Limb (tissue), 2 donors: Measurements from ENCODE around the gene RTRAF.

Experiments
- DNase-seq, 2 donors: peaks; one replicate each; pipeline ENCODE4 v3.0.0-alpha.2; 2016; ENCODE audit errors: extremely low spot score in 2 of 2

The RTRAF gene

DNA sequence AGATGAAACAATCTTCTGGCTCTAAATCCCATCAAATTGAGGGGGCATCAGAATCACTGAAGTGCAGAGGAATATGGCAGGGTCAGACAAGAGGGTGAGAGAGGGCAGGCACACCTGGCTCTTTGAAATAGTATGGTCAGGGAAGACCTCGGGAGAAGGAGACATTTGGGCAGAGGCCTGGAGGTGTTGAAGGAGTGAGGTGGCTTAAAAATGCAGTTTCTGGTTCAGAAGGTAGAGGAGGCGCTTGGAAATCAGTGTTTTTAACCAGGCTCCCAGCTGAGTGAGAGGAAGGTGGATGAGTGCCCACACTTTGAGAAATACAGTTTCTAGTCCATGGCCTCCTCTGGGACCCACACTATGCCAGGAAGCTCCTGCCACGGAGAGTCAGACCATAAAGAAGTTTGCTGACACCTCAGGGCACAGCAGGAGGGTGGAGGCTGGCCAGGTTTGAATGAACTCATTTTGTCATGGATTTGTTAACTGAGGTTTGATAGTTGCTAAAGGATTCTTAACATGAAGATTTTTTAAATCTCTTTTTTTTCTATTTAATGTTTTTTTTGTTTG is 59.4 kb downstream of the RTRAF start:
- DNase-seq, result no peak

DNA sequence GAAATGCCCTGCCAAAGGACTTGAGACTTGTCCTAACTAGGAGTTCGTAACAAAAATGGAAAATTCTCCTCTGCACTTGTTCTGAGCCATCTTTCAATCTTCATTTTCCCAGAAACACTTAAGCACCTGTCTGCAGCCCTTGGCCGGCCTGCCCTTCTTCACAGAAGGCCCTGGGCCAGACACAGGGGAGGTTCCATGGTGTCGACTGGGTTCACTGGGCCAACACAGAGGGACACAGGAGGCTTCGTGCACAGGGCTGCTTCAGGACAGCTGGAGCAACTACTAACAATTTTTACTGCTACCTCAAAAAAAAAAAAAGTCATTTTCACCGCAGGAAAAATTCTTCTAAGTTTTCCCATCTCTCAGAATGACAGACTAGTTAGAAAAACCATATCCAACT is 59.9 kb downstream of the RTRAF start:
- DNase-seq, result no peak

DNA sequence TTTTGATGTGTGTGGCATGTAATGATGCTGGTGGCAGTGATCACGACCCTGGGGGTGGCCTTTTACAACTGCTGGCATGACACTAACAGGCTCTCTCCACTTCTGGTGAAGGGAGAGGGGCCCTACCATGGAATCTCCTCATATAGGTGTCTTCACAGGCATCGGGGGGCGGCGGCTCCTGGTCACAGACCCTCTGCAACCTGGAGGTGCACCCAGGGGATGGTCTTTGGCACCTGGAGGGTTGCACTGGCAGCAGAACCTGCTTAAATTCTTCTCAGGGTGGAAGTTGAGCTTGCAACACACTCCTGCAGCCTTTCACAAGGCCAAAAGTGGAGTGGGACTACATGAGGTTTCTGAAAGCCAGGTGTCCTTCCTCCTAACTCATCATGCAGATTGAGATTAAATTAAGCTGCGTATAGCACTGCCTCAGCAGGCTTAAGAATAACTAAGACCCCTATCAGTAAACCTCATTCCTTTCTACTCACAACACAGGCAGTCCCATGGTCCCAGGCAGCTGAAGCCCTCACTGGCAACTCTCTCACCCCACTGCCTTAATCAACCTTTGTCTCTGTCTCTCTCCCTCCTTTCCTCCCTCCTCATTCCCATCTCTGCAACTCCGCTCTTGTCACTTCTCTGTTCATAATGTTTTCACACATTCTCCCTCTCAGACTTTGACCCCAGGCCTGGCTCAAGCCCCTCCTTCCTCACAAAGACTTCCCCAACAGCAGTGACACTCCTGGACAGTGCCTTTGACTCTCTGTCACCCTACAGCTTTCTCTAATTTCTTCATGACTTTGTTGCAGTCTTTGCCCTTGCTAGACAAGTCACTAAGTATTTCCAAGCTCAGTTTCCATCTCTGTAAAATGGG is 60.6 kb downstream of the RTRAF start:
- no peak for DNase-seq

DNA sequence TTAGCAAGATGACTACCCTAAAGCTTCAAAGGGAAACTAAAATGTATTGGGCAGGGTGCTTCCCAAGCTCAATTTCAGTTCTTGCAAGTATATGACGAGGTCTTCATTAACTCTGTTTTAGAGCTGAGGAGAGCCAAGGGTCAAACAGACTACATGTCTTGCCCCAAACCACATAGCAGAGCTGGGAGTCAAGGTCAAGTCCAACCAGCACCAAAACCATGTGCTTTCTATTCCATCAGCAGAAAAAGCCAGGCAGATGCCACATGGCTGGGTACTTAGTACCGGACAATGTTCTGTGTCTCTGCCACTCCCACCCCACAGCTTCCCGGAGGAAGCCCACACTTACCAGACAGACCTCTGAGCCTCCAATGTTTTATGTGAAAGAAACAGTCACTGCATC is 61.9 kb downstream of the RTRAF start:
- no peak for DNase-seq

DNA sequence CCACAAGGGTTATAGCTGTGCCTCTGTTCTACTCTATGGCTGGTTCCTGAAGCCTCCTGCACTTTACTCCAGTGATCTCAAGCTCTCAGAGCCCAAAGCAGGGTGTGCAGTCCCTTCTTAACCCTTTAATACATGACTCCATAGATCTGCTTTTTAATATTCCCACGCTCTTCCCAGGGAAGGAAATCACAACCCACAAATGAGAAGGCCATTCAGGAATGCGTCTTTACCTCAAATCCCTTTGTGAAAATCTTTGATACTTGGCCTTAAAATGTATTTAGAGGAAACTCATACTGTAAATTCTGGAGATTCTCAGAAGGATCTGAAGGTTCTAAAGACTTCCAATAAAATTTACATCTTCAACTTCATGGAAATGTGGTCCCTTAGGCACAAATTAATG is 62.5 kb downstream of the RTRAF start:
- no peak for DNase-seq

DNA sequence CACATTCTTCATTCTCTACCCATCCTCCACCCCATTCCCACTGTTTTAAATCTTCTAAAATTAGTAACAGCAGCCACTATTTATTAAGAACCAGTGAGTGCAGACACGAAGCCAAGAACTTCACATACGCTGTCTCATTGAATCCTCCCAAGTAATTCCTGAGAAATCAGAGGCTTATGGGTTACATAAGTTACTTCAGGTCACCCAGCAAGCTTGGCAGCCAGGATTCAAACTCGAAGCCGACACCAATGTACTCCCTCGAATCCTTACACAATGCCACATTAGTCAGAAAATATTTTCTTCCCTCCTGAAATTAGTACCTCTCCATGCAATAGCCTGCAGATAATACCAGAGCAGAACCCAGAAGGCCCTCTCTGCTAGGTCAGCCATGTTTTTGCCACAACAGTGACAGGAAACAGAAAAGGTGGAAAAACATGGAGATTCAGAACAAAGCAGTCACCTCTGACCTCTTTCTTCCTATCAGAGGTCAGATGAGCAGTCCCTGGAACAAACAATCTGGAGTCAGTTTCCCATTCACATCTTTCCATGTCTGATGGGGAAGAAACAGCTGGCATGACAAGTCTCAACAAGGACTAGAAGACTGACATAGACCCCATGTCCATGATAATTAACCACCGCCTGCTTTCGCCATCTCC is 63.1 kb downstream of the RTRAF start:
- DNase-seq, result no peak

DNA sequence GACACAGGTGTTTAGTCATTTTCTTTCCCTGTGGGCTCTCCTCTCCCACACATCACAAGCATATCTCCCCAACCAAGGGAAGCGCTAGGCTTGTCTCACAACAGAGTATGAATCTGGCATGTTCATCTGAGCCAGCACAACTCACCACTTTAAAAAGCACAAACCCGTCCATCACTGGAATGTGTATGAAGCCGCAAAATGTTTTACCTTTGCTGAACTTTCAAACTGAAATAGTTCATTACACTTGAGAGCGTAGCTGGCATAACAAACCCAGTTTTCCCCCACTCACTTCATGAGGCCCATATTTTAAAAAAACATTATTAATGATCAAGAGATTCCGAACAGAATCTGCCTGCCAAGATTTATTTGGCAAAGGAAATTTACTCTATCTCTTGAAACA is 63.7 kb downstream of the RTRAF start:
- no peak for DNase-seq

DNA sequence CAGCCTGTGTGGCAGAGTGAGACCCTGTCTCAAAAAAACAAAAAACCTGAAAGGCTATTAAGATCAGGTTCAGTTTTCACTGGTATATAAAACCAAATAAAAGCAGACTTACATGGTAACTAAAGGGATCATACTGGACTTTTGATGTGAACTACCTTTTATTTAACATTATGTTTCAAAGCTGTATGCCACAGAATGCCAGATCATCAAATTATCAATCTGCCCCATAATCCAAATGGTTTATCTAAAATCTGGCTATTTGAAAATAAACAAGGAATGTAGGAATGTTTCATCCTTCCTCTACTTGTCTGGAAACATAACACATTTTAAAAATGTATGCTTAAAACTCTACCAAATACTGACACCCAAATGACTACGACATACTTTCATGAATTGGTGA is 65.3 kb downstream of the RTRAF start:
- DNase-seq, result no peak

DNA sequence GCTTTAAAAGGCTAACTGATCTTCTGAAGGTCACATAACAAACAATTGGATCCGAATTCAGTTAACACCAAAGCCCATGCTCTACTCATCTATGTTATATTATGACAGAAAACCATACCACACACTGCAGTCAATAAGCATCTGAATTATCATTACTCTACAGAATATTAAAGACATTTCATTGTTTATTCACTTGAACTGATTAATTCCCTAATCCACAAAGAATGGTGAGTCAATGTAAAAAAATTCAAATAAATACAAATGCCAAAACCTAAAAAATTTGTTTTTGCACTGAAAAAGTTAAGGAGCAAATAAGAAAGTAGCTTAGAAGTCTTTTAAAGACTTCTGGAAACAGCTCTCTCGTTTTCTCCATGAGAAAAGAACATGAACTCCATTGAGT is 65.8 kb downstream of the RTRAF start:
- no peak for DNase-seq

DNA sequence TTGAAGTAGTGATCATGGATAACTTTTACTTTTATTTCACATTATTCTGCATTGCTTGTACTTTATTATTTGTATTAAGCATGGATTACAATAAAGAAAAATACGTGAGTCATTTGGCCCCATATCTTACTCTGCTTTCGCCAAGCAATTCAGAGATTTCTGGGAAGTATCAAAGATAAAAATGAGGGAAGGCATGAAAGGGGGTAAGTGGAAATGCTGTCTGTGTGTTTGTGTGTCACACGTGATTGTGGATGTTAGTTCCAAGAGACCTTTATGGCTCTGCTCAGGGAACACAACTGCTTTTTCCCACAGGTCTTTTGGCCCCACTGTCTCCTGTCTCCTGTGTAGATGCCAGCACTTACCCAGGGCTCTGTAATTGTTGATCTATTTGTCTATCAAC is 69.0 kb downstream of the RTRAF start:
- no peak for DNase-seq

DNA sequence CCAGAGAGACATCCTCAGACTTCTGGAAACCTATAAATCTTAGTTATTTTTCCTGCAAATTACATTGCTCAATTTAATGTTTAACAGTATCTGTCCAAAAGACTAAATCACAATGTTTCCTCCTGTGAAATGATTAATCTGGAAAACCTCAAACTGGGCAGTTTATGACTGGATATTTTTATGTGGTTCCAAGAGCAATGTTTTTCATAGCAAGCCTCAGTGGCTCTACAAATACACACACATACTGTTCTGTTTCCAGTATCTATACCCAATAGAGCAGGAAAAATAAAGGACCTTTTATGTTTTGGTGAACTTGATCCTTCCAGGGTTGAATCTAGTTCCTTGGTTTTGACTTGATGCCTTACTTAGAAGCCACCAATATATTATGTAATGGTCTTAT is 70.3 kb downstream of the RTRAF start:
- DNase-seq, result no peak

DNA sequence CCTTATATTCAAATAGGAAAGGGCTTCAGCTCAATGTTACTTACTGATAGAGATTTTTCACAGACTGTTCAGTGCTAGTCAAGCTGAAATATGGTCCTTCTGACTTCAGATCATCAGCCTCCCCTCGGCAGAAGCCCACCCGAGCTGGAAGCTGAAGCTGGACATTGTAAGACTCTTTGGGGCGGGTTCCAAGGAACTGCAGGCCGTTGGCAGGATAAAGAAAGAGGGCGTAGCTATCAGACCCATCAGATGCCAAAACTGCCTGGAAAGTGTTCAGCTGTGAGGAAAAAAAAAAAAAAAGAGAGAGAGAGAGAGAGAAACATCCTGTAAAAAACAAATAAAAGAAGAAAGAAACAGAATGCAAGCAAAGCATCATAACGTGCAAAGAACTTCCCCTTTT is 70.7 kb downstream of the RTRAF start:
- peak in 1 of 2 donors; percentile 46 for DNase-seq
